Panc1 (cell line): ENCODE results near the gene ENDOG.

Source experiments
- CTCF ChIP-seq: fragments of 450-650 bp; IDR thresholded peaks from 2 replicates; pipeline ENCODE4 v1.5.1; 2017; ENCODE audit warnings: mild to moderate bottlenecking
- TCF7L2 ChIP-seq: IDR thresholded peaks from 2 replicates; pipeline ENCODE4 v1.6.1; 2011; ENCODE audit warnings: mild to moderate bottlenecking, low read depth, low read length, inconsistent platforms

GRCh38 chr9:128792134-128792533 is 26.2 kb upstream of the ENDOG start:
- TF ChIP-seq CTCF (no peak), TCF7L2 (no peak)
